ENCODE measurements around the gene ATG7. TPM values are rescaled to one million over a fixed set of nuclear protein-coding genes. Genes with fewer than 3 reads are reported as not detected.
"Not testable (repeated sequence)": the region's sequence is repeated elsewhere in the genome, so short reads cannot be mapped to it uniquely, and the experiment has no call there.

The ATG7 gene
- total and polyA plus RNA-seq, 9 donors = 11.3 to 22.2 (median 14.9) TPM

- H3K27me3 ChIP-seq (ENCODE audit: control insufficient read depth, insufficient read depth, low read length) = no peaks in the 10 kb centered on the region
- H3K36me3 ChIP-seq (ENCODE audit: control insufficient read depth, insufficient read depth, low read length) = peaks cover 68% of the 10 kb centered on the region
- DNase-seq = no peak
- H3K27ac ChIP-seq (ENCODE audit: low read length) = peak overlapping the region; percentile 90
- no peak overlapping the region for H3K4me3 ChIP-seq (ENCODE audit: low read length)
- WGBS (ENCODE audit: insufficient coverage) = 90% methylated on average over 21 of the region's 27 CpGs
- H3K4me1 ChIP-seq (ENCODE audit: control insufficient read depth, insufficient read depth, low read length) = peaks cover 32% of the 10 kb centered on the region
- H3K9me3 ChIP-seq (replicated peaks; ENCODE audit: control insufficient read depth, low read depth, low read length) = no peaks in the 10 kb centered on the region
Measured at GRCh38 chr3:11567516-11568467, 295.6 kb downstream of the ATG7 start.

GRCh38 chr3:11568503-11569155 lies 296.4 kb downstream of the ATG7 start:
- Histone ChIP-seq H3K4me3 (ENCODE audit: low read length) (no peak overlapping the region), H3K9me3 (replicated peaks; ENCODE audit: control insufficient read depth, low read depth, low read length) (no peaks in the 10 kb centered on the region), H3K27me3 (ENCODE audit: control insufficient read depth, insufficient read depth, low read length) (no peaks in the 10 kb centered on the region), H3K4me1 (ENCODE audit: control insufficient read depth, insufficient read depth, low read length) (peaks cover 32% of the 10 kb centered on the region), H3K36me3 (ENCODE audit: control insufficient read depth, insufficient read depth, low read length) (peaks cover 60% of the 10 kb centered on the region), H3K27ac (ENCODE audit: low read length) (peak overlapping the region; percentile 90)
- peak; percentile 59 for DNase-seq
- 67% methylated on average over 20 of the region's 29 CpGs for WGBS (ENCODE audit: insufficient coverage)

GRCh38 chr3:11569156-11569741 lies 297.1 kb downstream of the ATG7 start:
- WGBS (ENCODE audit: insufficient coverage) = 93% methylated on average over 2 of the region's 13 CpGs
- Histone ChIP-seq H3K4me3 (ENCODE audit: low read length) (no peak overlapping the region), H3K36me3 (ENCODE audit: control insufficient read depth, insufficient read depth, low read length) (peaks cover 56% of the 10 kb centered on the region), H3K27me3 (ENCODE audit: control insufficient read depth, insufficient read depth, low read length) (no peaks in the 10 kb centered on the region), H3K27ac (ENCODE audit: low read length) (peak overlapping the region; percentile 90), H3K4me1 (ENCODE audit: control insufficient read depth, insufficient read depth, low read length) (peaks cover 36% of the 10 kb centered on the region), H3K9me3 (replicated peaks; ENCODE audit: control insufficient read depth, low read depth, low read length) (no peaks in the 10 kb centered on the region)
- no peak for DNase-seq

- peaks cover 53% of the 10 kb centered on the region for H3K36me3 ChIP-seq (ENCODE audit: control insufficient read depth, insufficient read depth, low read length)
- no peaks in the 10 kb centered on the region for H3K9me3 ChIP-seq (replicated peaks; ENCODE audit: control insufficient read depth, low read depth, low read length)
- H3K4me3 ChIP-seq (ENCODE audit: low read length) = no peak overlapping the region
- H3K4me1 ChIP-seq (ENCODE audit: control insufficient read depth, insufficient read depth, low read length) = peaks cover 40% of the 10 kb centered on the region
- WGBS (ENCODE audit: insufficient coverage) = 74% methylated on average over 8 of the region's 13 CpGs
- H3K27me3 ChIP-seq (ENCODE audit: control insufficient read depth, insufficient read depth, low read length) = no peaks in the 10 kb centered on the region
- no peak for DNase-seq
- H3K27ac ChIP-seq (ENCODE audit: low read length) = no peak overlapping the region
Measured at GRCh38 chr3:11570251-11570650, 298.1 kb downstream of the ATG7 start.

- peaks cover 52% of the 10 kb centered on the region for H3K36me3 ChIP-seq (ENCODE audit: control insufficient read depth, insufficient read depth, low read length)
- 81% methylated on average over 18 of the region's 20 CpGs for WGBS (ENCODE audit: insufficient coverage)
- H3K4me1 ChIP-seq (ENCODE audit: control insufficient read depth, insufficient read depth, low read length) = peaks cover 47% of the 10 kb centered on the region
- H3K27me3 ChIP-seq (ENCODE audit: control insufficient read depth, insufficient read depth, low read length) = no peaks in the 10 kb centered on the region
- no peaks in the 10 kb centered on the region for H3K9me3 ChIP-seq (replicated peaks; ENCODE audit: control insufficient read depth, low read depth, low read length)
- no peak for DNase-seq
- no peak overlapping the region for H3K4me3 ChIP-seq (ENCODE audit: low read length)
- peak overlapping the region; percentile 8 for H3K27ac ChIP-seq (ENCODE audit: low read length)
Measured at GRCh38 chr3:11570789-11571495, 298.7 kb downstream of the ATG7 start.

GRCh38 chr3:11572660-11573059 lies 300.5 kb downstream of the ATG7 start:
- H3K27me3 ChIP-seq (ENCODE audit: control insufficient read depth, insufficient read depth, low read length); H3K4me3 ChIP-seq (ENCODE audit: low read length); DNase-seq; H3K9me3 ChIP-seq (replicated peaks; ENCODE audit: control insufficient read depth, low read depth, low read length); H3K27ac ChIP-seq (ENCODE audit: low read length): not testable (repeated sequence)
- over 99% methylated on average over 7 of the region's 11 CpGs for WGBS (ENCODE audit: insufficient coverage)
- Histone ChIP-seq H3K36me3 (ENCODE audit: control insufficient read depth, insufficient read depth, low read length) (peaks cover 38% of the 10 kb centered on the region), H3K4me1 (ENCODE audit: control insufficient read depth, insufficient read depth, low read length) (peaks cover 60% of the 10 kb centered on the region)

GRCh38 chr3:11574981-11575669 lies 302.9 kb downstream of the ATG7 start:
- peaks cover 41% of the 10 kb centered on the region for H3K4me1 ChIP-seq (ENCODE audit: control insufficient read depth, insufficient read depth, low read length)
- no peaks in the 10 kb centered on the region for H3K9me3 ChIP-seq (replicated peaks; ENCODE audit: control insufficient read depth, low read depth, low read length)
- H3K4me3 ChIP-seq (ENCODE audit: low read length) = no peak overlapping the region
- no peak for DNase-seq
- H3K36me3 ChIP-seq (ENCODE audit: control insufficient read depth, insufficient read depth, low read length) = peaks cover 31% of the 10 kb centered on the region
- peak overlapping the region; percentile 5 for H3K27ac ChIP-seq (ENCODE audit: low read length)
- H3K27me3 ChIP-seq (ENCODE audit: control insufficient read depth, insufficient read depth, low read length) = no peaks in the 10 kb centered on the region
- WGBS (ENCODE audit: insufficient coverage) = 45% methylated on average over 15 of the region's 20 CpGs

- 23% methylated on average over 4 of the region's 10 CpGs for WGBS (ENCODE audit: insufficient coverage)
- Histone ChIP-seq H3K27ac (ENCODE audit: low read length) (peak overlapping the region; percentile 57), H3K4me3 (ENCODE audit: low read length) (no peak overlapping the region), H3K4me1 (ENCODE audit: control insufficient read depth, insufficient read depth, low read length) (peaks cover 37% of the 10 kb centered on the region), H3K9me3 (replicated peaks; ENCODE audit: control insufficient read depth, low read depth, low read length) (no peaks in the 10 kb centered on the region), H3K27me3 (ENCODE audit: control insufficient read depth, insufficient read depth, low read length) (no peaks in the 10 kb centered on the region), H3K36me3 (ENCODE audit: control insufficient read depth, insufficient read depth, low read length) (peaks cover 29% of the 10 kb centered on the region)
- no peak for DNase-seq
Measured at GRCh38 chr3:11575677-11576076, 303.5 kb downstream of the ATG7 start.

- H3K4me1 ChIP-seq (ENCODE audit: control insufficient read depth, insufficient read depth, low read length) = peaks cover 38% of the 10 kb centered on the region
Measured at GRCh38 chr3:11576453-11576852, 304.3 kb downstream of the ATG7 start.

More at GRCh38 chr3:11576453-11576852, 304.3 kb downstream of the ATG7 start:
- Histone ChIP-seq H3K4me3 (ENCODE audit: low read length) (no peak overlapping the region), H3K27ac (ENCODE audit: low read length) (peak overlapping the region; percentile 33), H3K36me3 (ENCODE audit: control insufficient read depth, insufficient read depth, low read length) (peaks cover 24% of the 10 kb centered on the region), H3K27me3 (ENCODE audit: control insufficient read depth, insufficient read depth, low read length) (no peaks in the 10 kb centered on the region), H3K9me3 (replicated peaks; ENCODE audit: control insufficient read depth, low read depth, low read length) (no peaks in the 10 kb centered on the region)
- no peak for DNase-seq
- WGBS (ENCODE audit: insufficient coverage) = 40% methylated on average over 3 of the region's 9 CpGs
